ENCODE data around the gene RAD51B.

Gene RAD51B

GRCh38 chr14:68777644-68778043 is 958.1 kb downstream of the RAD51B start:
- no peak for DNase-seq (ENCODE audit: low read depth in 2 of 2)
- no peak overlapping the region for H3K4me3 ChIP-seq (replicated peaks in 1 of 2; ENCODE audit: low read depth in 2 of 2, low read length in 2 of 2)
- TF ChIP-seq CTCF (IDR thresholded peaks at IDR 0.05; ENCODE audit: low read depth, low read length): no peak

All from cardiac fibroblast (primary cell).